Fibroblast of pulmonary artery (primary cell): ENCODE data around the gene PLK3.
"Not testable (repeated sequence)": the region's sequence is repeated elsewhere in the genome, so short reads cannot be mapped to it uniquely, and the experiment has no call there.

ENCODE experiments used
- DNase-seq: peaks from one replicate; pipeline ENCODE4 v3.0.0-alpha.2; 2010; ENCODE audit warnings: low read depth
- H3K4me3 ChIP-seq: replicated peaks from 2 replicates; pipeline ENCODE4 v1.5.1; 2011; ENCODE audit warnings: low read depth, mild to moderate bottlenecking, control low read depth, low read length, moderate library complexity
- CTCF ChIP-seq: IDR thresholded peaks from 2 replicates; pipeline ENCODE4 v1.5.1; 2011; ENCODE audit warnings: mild to moderate bottlenecking, control low read depth, low read length, inconsistent platforms; ENCODE audit errors: missing control alignments

PLK3 gene

GRCh38 chr1:44787506-44787905 is 12.7 kb upstream of the PLK3 start:
- no peak for TF ChIP-seq CTCF
- H3K4me3 ChIP-seq = no peak overlapping the region
- no peak for DNase-seq

- H3K4me3 ChIP-seq = no peak within 1 kb of the TSS
- no peak for DNase-seq
- TF ChIP-seq CTCF = no peak
These were observed 11.9 kb upstream of the PLK3 start, which contains the start of gene BEST4 for GRCh38 chr1:44788120-44788860. TSS of gene BEST4 (minus strand) at chr1:44788170. CDS start at chr1:44787705, 465 bp downstream.

- TF ChIP-seq CTCF = no peak
- no peak overlapping the region for H3K4me3 ChIP-seq
- no peak for DNase-seq
These were observed 9.0 kb upstream of the PLK3 start for GRCh38 chr1:44790968-44791801.

- DNase-seq = no peak
These were observed 7.3 kb upstream of the PLK3 start for GRCh38 chr1:44792736-44793502.

GRCh38 chr1:44797886-44798285 is 2.3 kb upstream of the PLK3 start:
- not testable (repeated sequence) for DNase-seq, H3K4me3 ChIP-seq

More at GRCh38 chr1:44792736-44793502, 7.3 kb upstream of the PLK3 start:
- no peak for TF ChIP-seq CTCF
- H3K4me3 ChIP-seq = no peak overlapping the region

GRCh38 chr1:44798481-44799365 is 1.5 kb upstream of the PLK3 start:
- H3K4me3 ChIP-seq = no peak overlapping the region
- TF ChIP-seq CTCF = no peak
- DNase-seq = no peak
